Measurements from ENCODE around the gene COG6. TPM values are rescaled to one million over a fixed set of nuclear protein-coding genes. Genes with fewer than 3 reads are reported as not detected.

COG6 gene
- total RNA-seq, 1 donor from 2014 or later = 67.0 TPM

DNA sequence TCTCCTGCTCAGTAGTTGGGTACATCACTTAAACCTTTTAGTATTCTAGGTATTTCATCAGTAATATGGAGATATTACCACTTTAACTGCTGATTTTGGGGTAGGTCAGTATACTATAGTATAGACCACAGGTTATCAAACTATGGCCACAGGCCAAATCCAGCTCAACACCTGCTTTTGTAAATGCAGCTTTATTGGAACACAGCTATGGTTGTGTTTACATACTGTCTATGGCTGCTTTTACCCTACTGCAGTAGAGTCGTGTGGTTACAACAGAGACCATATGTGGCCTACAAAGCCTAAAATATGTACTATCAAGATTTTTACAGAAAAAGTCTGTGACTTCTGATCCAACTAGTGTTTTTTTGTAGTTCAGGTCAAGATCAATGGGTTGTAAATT is 10.3 kb downstream of the COG6 start:
- H3K4me2 ChIP-seq (ENCODE audit: low read length) = no peak overlapping the region
- FAIRE-seq = no peak
- peaks cover 2% of the 10 kb centered on the region for H3K36me3 Mint-ChIP-seq (ENCODE audit: low read depth, unreplicated experiment)
- no peaks in the 10 kb centered on the region for H3K4me1 ChIP-seq (ENCODE audit: insufficient read depth, low read length)
- no peak overlapping the region for H3K4me3 ChIP-seq (ENCODE audit: insufficient read depth, low read depth, low read length)
- no peaks in the 10 kb centered on the region for H3K27me3 ChIP-seq (ENCODE audit: insufficient read depth, low read length)
- no peaks in the 10 kb centered on the region for H3K79me2 ChIP-seq (ENCODE audit: insufficient read depth, low read length)
- no peaks in the 10 kb centered on the region for H3K4me1 Mint-ChIP-seq (ENCODE audit: low read depth, unreplicated experiment)
- no peak for DNase-seq (ENCODE audit: low read depth)
- no peak overlapping the region for H3K27ac Mint-ChIP-seq (ENCODE audit: unreplicated experiment)
- no peak overlapping the region for H3K4me3 Mint-ChIP-seq (ENCODE audit: unreplicated experiment)
- H3K9me3 Mint-ChIP-seq (ENCODE audit: unreplicated experiment) = no peaks in the 10 kb centered on the region
- no peaks in the 10 kb centered on the region for H3K9me3 ChIP-seq (ENCODE audit: insufficient read depth, low read depth, low read length)
- peaks cover 13% of the 10 kb centered on the region for H3K36me3 ChIP-seq (ENCODE audit: insufficient read depth, low read length)
- no peak overlapping the region for H3K9ac ChIP-seq (ENCODE audit: low read length)
- H4K20me1 ChIP-seq (ENCODE audit: insufficient read depth, low read length) = no peaks in the 10 kb centered on the region
- no peak for TF ChIP-seq CTCF (IDR thresholded peaks at IDR 0.05; ENCODE audit: insufficient read depth, low read depth, low read length)
- no peak for TF ChIP-seq EZH2 (IDR thresholded peaks at IDR 0.05; ENCODE audit: insufficient read depth, low read length)
- H3K27ac ChIP-seq (ENCODE audit: low read depth, low read length) = no peak overlapping the region
- H2AFZ ChIP-seq (ENCODE audit: low read depth, low read length) = no peak overlapping the region
- H3K27me3 Mint-ChIP-seq (ENCODE audit: low read depth, unreplicated experiment) = no peaks in the 10 kb centered on the region

GRCh38 chr13:39670445-39670844 is 15.0 kb downstream of the COG6 start:
- Histone ChIP-seq H3K4me2 (ENCODE audit: low read length) (no peak overlapping the region), H3K9me3 (ENCODE audit: insufficient read depth, low read depth, low read length) (no peaks in the 10 kb centered on the region), H3K4me3 (ENCODE audit: insufficient read depth, low read depth, low read length) (no peak overlapping the region), H3K27me3 (ENCODE audit: insufficient read depth, low read length) (no peaks in the 10 kb centered on the region), H3K9ac (ENCODE audit: low read length) (no peak overlapping the region), H2AFZ (ENCODE audit: low read depth, low read length) (no peak overlapping the region), H3K27ac (ENCODE audit: low read depth, low read length) (no peak overlapping the region), H3K36me3 (ENCODE audit: insufficient read depth, low read length) (peaks cover 5% of the 10 kb centered on the region), H3K79me2 (ENCODE audit: insufficient read depth, low read length) (no peaks in the 10 kb centered on the region), H4K20me1 (ENCODE audit: insufficient read depth, low read length) (no peaks in the 10 kb centered on the region), H3K4me1 (ENCODE audit: insufficient read depth, low read length) (no peaks in the 10 kb centered on the region)
- Mint-ChIP-seq H3K36me3 (ENCODE audit: low read depth, unreplicated experiment) (peaks cover 4% of the 10 kb centered on the region), H3K4me3 (ENCODE audit: unreplicated experiment) (no peak overlapping the region), H3K9me3 (ENCODE audit: unreplicated experiment) (no peaks in the 10 kb centered on the region), H3K4me1 (ENCODE audit: low read depth, unreplicated experiment) (no peaks in the 10 kb centered on the region), H3K27me3 (ENCODE audit: low read depth, unreplicated experiment) (no peaks in the 10 kb centered on the region), H3K27ac (ENCODE audit: unreplicated experiment) (no peak overlapping the region)
- FAIRE-seq (no peak), DNase-seq (ENCODE audit: low read depth) (no peak)
- no peak for TF ChIP-seq CTCF (IDR thresholded peaks at IDR 0.05; ENCODE audit: insufficient read depth, low read depth, low read length)
- TF ChIP-seq EZH2 (IDR thresholded peaks at IDR 0.05; ENCODE audit: insufficient read depth, low read length) = no peak

GRCh38 chr13:39672378-39673132 is 17.1 kb downstream of the COG6 start:
- TF ChIP-seq EZH2 (IDR thresholded peaks at IDR 0.05; ENCODE audit: insufficient read depth, low read length) (no peak), CTCF (IDR thresholded peaks at IDR 0.05; ENCODE audit: insufficient read depth, low read depth, low read length) (no peak)
- Histone ChIP-seq H3K4me1 (ENCODE audit: insufficient read depth, low read length) (no peaks in the 10 kb centered on the region), H3K79me2 (ENCODE audit: insufficient read depth, low read length) (no peaks in the 10 kb centered on the region), H3K36me3 (ENCODE audit: insufficient read depth, low read length) (no peaks in the 10 kb centered on the region), H3K27ac (ENCODE audit: low read depth, low read length) (no peak overlapping the region), H3K9ac (ENCODE audit: low read length) (no peak overlapping the region), H3K9me3 (ENCODE audit: insufficient read depth, low read depth, low read length) (no peaks in the 10 kb centered on the region), H3K27me3 (ENCODE audit: insufficient read depth, low read length) (no peaks in the 10 kb centered on the region), H4K20me1 (ENCODE audit: insufficient read depth, low read length) (peaks cover 3% of the 10 kb centered on the region), H3K4me2 (ENCODE audit: low read length) (no peak overlapping the region), H2AFZ (ENCODE audit: low read depth, low read length) (no peak overlapping the region), H3K4me3 (ENCODE audit: insufficient read depth, low read depth, low read length) (no peak overlapping the region)
- DNase-seq (ENCODE audit: low read depth) (no peak), FAIRE-seq (no peak)
- H3K36me3 Mint-ChIP-seq (ENCODE audit: low read depth, unreplicated experiment) = peaks cover 4% of the 10 kb centered on the region
- H3K4me1 Mint-ChIP-seq (ENCODE audit: low read depth, unreplicated experiment) = peaks cover 3% of the 10 kb centered on the region
- no peak overlapping the region for H3K4me3 Mint-ChIP-seq (ENCODE audit: unreplicated experiment)
- H3K9me3 Mint-ChIP-seq (ENCODE audit: unreplicated experiment) = no peaks in the 10 kb centered on the region
- no peak overlapping the region for H3K27ac Mint-ChIP-seq (ENCODE audit: unreplicated experiment)
- H3K27me3 Mint-ChIP-seq (ENCODE audit: low read depth, unreplicated experiment) = no peaks in the 10 kb centered on the region

Measured in astrocyte (in vitro differentiated cells and primary cell).